Measurements from ENCODE around the gene BMP7.

The BMP7 gene

DNA sequence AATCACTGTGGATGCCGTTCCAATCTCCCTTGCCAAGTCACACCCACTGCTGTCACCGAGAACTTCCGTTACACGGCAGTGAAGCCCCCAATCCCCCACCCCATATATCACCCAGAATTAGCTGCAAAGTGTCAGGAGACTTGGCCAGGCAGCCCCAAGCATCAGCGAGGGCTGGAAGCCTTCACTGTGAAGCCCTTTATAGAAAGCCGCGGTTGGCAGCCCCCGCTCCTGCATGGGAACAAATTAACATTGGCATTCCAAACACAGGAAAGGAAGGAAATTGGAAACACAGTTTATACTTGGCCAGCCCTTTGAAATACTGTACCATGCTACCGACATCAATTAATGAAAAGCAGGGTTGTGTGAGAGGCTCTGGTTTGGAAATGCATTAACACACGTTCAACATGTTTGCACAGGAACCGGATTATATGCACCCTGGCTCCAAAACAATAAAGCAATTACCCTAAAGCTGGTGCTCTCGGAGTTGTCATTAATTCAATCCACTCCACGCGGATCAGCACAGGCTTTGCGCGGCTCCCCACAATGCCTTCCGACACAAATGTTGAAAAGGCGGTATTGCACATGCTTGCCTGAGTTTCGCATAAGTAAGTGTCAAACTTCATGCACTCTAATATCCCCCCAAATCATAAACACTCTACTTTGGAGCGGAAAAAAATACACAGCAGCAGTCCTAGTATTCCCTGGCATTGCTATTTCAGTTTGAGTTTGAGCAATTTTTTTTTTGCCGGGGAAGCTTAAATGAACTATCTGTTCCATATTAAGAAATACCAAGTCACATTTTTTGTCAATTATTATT lies 7.1 kb downstream of the BMP7 start:
- H3K36me3 Mint-ChIP-seq (ENCODE audit: low read depth): no peaks in the 10 kb centered on the region
- peak overlapping the region; percentile 50 to 93 (median 77) for H3K27ac Mint-ChIP-seq
- TF ChIP-seq, protein P1, sequence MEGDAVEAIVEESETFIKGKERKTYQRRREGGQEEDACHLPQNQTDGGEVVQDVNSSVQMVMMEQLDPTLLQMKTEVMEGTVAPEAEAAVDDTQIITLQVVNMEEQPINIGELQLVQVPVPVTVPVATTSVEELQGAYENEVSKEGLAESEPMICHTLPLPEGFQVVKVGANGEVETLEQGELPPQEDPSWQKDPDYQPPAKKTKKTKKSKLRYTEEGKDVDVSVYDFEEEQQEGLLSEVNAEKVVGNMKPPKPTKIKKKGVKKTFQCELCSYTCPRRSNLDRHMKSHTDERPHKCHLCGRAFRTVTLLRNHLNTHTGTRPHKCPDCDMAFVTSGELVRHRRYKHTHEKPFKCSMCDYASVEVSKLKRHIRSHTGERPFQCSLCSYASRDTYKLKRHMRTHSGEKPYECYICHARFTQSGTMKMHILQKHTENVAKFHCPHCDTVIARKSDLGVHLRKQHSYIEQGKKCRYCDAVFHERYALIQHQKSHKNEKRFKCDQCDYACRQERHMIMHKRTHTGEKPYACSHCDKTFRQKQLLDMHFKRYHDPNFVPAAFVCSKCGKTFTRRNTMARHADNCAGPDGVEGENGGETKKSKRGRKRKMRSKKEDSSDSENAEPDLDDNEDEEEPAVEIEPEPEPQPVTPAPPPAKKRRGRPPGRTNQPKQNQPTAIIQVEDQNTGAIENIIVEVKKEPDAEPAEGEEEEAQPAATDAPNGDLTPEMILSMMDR (IDR thresholded peaks at IDR 0.05; ENCODE audit: unreplicated experiment in 3 of 3): no peak
- H3K9me3 Mint-ChIP-seq: no peaks in the 10 kb centered on the region
- peaks cover 66% of the 10 kb centered on the region for H3K27me3 Mint-ChIP-seq (ENCODE audit: low read depth)
- H3K4me3 Mint-ChIP-seq: peak overlapping the region; percentile 11 to 54 (median 52)
- H3K4me1 Mint-ChIP-seq: peaks cover 69% of the 10 kb centered on the region

DNA sequence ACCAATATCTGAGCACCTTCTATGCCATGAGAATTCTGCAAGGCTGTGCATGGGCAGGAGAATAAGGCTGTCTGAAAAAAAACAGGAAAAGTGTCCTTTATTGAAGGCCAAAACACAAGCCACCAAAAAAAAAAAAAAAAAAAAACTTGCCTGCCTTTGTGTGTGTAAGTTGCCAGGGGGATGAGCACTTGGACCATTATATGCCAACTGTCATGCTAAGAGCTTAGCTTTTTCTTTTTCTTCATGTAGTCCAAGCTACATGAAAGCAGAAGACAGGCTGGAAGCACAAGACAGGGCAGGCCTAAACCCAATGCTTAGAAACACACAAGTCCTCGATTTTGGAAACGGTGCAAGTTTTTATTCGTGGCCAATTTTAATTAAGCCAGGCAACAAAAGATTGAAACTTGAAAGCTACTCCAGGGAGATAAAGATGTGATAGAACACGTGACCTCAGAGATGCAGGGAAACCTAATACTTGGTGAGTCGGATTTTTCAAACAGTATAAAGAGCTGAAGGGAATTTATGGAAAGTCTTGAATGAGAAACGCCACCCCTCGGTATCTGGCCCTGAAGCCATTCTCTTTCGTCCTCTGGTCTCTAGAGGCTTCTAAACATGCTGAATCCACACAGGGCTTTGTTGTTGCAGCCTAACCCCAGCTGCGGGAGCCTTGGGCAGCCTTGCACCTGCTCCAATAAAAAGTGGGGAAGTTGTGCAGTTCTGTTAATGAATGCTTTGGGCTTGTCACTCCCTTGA lies 8.6 kb downstream of the BMP7 start:
- Mint-ChIP-seq H3K27ac (peak overlapping the region; percentile 43 to 55 (median 53)), H3K9me3 (no peaks in the 10 kb centered on the region), H3K36me3 (ENCODE audit: low read depth) (no peaks in the 10 kb centered on the region), H3K27me3 (ENCODE audit: low read depth) (peaks cover 54% of the 10 kb centered on the region), H3K4me3 (no peak overlapping the region), H3K4me1 (peaks cover 61% of the 10 kb centered on the region)
- TF ChIP-seq, protein P1 (IDR thresholded peaks at IDR 0.05; ENCODE audit: unreplicated experiment in 3 of 3): no peak

DNA sequence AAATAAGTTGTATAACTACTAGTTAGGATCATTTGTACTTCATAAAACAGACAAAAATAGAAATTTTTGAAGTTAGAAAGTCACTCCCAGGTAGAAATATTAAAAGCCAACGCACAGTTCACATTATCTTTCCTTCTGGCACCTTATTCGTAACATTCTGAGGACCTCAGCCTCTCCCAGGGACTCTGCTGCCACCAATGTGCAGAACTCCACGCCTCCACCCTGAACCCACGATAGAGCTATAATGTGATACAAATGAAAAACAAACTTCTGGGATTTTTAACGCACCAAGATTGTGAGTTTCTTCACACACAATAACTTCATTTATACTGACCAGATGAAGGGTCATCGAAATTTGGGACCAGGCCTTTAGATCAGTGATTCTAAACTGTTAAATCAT lies 9.5 kb downstream of the BMP7 start:
- Mint-ChIP-seq H3K27ac (peak overlapping the region in 2 of 3 experiments; percentile 30 to 39), H3K9me3 (no peaks in the 10 kb centered on the region), H3K4me3 (no peak overlapping the region), H3K36me3 (ENCODE audit: low read depth) (no peaks in the 10 kb centered on the region), H3K27me3 (ENCODE audit: low read depth) (peaks cover 51% of the 10 kb centered on the region), H3K4me1 (peaks cover 55% of the 10 kb centered on the region)
- TF ChIP-seq, protein P1 (IDR thresholded peaks at IDR 0.05; ENCODE audit: unreplicated experiment in 3 of 3): no peak

DNA sequence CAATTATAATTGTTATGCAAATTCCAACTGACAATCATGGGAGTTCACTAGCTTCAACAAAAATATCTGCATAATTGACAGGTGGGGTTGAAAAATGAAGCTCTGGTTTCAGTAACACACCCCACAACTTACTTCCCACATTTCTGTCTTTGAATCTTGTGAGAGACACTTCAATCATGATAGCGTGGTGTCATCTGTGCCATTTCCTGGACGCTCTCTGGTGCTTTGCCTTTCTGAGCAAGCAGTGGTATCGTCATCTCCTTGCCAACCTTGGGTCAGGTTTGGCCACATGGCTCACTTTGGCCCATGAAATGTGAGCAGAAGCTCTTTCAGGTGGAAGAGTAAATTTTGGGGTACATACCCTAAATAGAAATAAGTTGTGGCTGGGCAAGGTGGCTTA lies 10.2 kb downstream of the BMP7 start:
- Mint-ChIP-seq H3K27ac (no peak overlapping the region), H3K4me1 (peaks cover 48% of the 10 kb centered on the region), H3K9me3 (no peaks in the 10 kb centered on the region), H3K27me3 (ENCODE audit: low read depth) (peaks cover 45% of the 10 kb centered on the region), H3K4me3 (no peak overlapping the region), H3K36me3 (ENCODE audit: low read depth) (no peaks in the 10 kb centered on the region)
- TF ChIP-seq, protein P1 (IDR thresholded peaks at IDR 0.05; ENCODE audit: unreplicated experiment in 3 of 3): no peak

DNA sequence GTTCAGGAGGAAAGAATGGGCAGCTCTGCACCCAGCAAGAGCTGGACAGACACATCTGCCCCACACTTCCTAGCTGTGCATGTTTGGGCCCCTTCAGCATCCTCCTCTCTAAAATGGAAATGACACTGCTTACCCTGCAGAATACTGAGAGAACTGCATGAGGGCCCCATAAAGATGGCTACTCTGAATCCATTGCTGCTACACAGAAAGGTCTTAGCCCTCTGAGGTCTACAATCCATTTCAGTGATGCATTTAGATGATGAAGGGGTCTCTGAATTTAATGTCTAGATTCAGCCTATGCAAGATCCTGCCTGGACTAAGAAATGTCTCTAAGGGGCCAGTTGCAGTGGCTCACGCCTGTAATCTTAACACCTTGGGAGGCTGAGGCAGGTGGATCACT lies 11.3 kb downstream of the BMP7 start:
- TF ChIP-seq, protein P1 (IDR thresholded peaks at IDR 0.05; ENCODE audit: unreplicated experiment in 3 of 3): no peak
- Mint-ChIP-seq H3K36me3 (ENCODE audit: low read depth) (no peaks in the 10 kb centered on the region), H3K4me1 (peaks cover 38% of the 10 kb centered on the region), H3K9me3 (no peaks in the 10 kb centered on the region), H3K4me3 (no peak overlapping the region), H3K27ac (no peak overlapping the region), H3K27me3 (ENCODE audit: low read depth) (peaks cover 36% of the 10 kb centered on the region)
